Measurements from ENCODE around the gene RBM42.

RBM42 gene

GRCh38 chr19:35628264-35628564 lies 622 bp upstream of the RBM42 start:
- Histone ChIP-seq H3K27ac (ENCODE audit: poor library complexity, severe bottlenecking) (peak overlapping the region; percentile 52), H3K4me3 (ENCODE audit: severe bottlenecking) (peak overlapping the region; percentile 86), H3K4me1 (ENCODE audit: insufficient read depth, poor library complexity, severe bottlenecking) (peaks cover 2% of the 10 kb centered on the region), H3K9me3 (ENCODE audit: severe bottlenecking) (no peaks in the 10 kb centered on the region), H3K36me3 (ENCODE audit: low read depth) (peaks cover 36% of the 10 kb centered on the region), H3K27me3 (ENCODE audit: insufficient read depth, poor library complexity, severe bottlenecking) (no peaks in the 10 kb centered on the region)
- no peak for DNase-seq (ENCODE audit: low spot score)
- no peak for TF ChIP-seq CTCF (IDR thresholded peaks at IDR 0.05; ENCODE audit: poor library complexity, severe bottlenecking)
- ATAC-seq (ENCODE audit: low read depth): no peak

GRCh38 chr19:35629332-35629633 lies 447 bp downstream of the RBM42 start:
- ATAC-seq (ENCODE audit: low read depth): no peak
- no peak for TF ChIP-seq CTCF (IDR thresholded peaks at IDR 0.05; ENCODE audit: poor library complexity, severe bottlenecking)
- peak overlapping the region; percentile 52 for H3K27ac ChIP-seq (ENCODE audit: poor library complexity, severe bottlenecking)

GRCh38 chr19:35633727-35634440 lies 5.0 kb downstream of the RBM42 start:
- DNase-seq (ENCODE audit: low spot score): no peak
- TF ChIP-seq CTCF (IDR thresholded peaks at IDR 0.05; ENCODE audit: poor library complexity, severe bottlenecking): no peak
- no peaks in the 10 kb centered on the region for H3K9me3 ChIP-seq (ENCODE audit: severe bottlenecking)
- no peak overlapping the region for H3K4me3 ChIP-seq (ENCODE audit: severe bottlenecking)
- H3K36me3 ChIP-seq (ENCODE audit: low read depth): peaks cover 80% of the 10 kb centered on the region
- ATAC-seq (ENCODE audit: low read depth): no peak
- H3K27ac ChIP-seq (ENCODE audit: poor library complexity, severe bottlenecking): no peak overlapping the region
- no peaks in the 10 kb centered on the region for H3K27me3 ChIP-seq (ENCODE audit: insufficient read depth, poor library complexity, severe bottlenecking)
- H3K4me1 ChIP-seq (ENCODE audit: insufficient read depth, poor library complexity, severe bottlenecking): peaks cover 2% of the 10 kb centered on the region

More at GRCh38 chr19:35629332-35629633, 447 bp downstream of the RBM42 start:
- DNase-seq (ENCODE audit: low spot score): no peak
- Histone ChIP-seq H3K36me3 (ENCODE audit: low read depth) (peaks cover 47% of the 10 kb centered on the region), H3K4me3 (ENCODE audit: severe bottlenecking) (peak overlapping the region; percentile 86), H3K4me1 (ENCODE audit: insufficient read depth, poor library complexity, severe bottlenecking) (peaks cover 2% of the 10 kb centered on the region), H3K9me3 (ENCODE audit: severe bottlenecking) (no peaks in the 10 kb centered on the region), H3K27me3 (ENCODE audit: insufficient read depth, poor library complexity, severe bottlenecking) (no peaks in the 10 kb centered on the region)

GRCh38 chr19:35636651-35637050 lies 7.8 kb downstream of the RBM42 start:
- Histone ChIP-seq H3K27ac (ENCODE audit: poor library complexity, severe bottlenecking) (no peak overlapping the region), H3K9me3 (ENCODE audit: severe bottlenecking) (no peaks in the 10 kb centered on the region), H3K4me3 (ENCODE audit: severe bottlenecking) (no peak overlapping the region), H3K27me3 (ENCODE audit: insufficient read depth, poor library complexity, severe bottlenecking) (no peaks in the 10 kb centered on the region), H3K36me3 (ENCODE audit: low read depth) (peaks cover 58% of the 10 kb centered on the region), H3K4me1 (ENCODE audit: insufficient read depth, poor library complexity, severe bottlenecking) (no peaks in the 10 kb centered on the region)
- DNase-seq (ENCODE audit: low spot score): no peak
- ATAC-seq (ENCODE audit: low read depth): no peak
- TF ChIP-seq CTCF (IDR thresholded peaks at IDR 0.05; ENCODE audit: poor library complexity, severe bottlenecking): no peak

GRCh38 chr19:35637165-35637564 lies 8.3 kb downstream of the RBM42 start:
- no peak for TF ChIP-seq CTCF (IDR thresholded peaks at IDR 0.05; ENCODE audit: poor library complexity, severe bottlenecking)
- no peak overlapping the region for H3K27ac ChIP-seq (ENCODE audit: poor library complexity, severe bottlenecking)
- H3K9me3 ChIP-seq (ENCODE audit: severe bottlenecking): no peaks in the 10 kb centered on the region
- no peaks in the 10 kb centered on the region for H3K27me3 ChIP-seq (ENCODE audit: insufficient read depth, poor library complexity, severe bottlenecking)
- no peak overlapping the region for H3K4me3 ChIP-seq (ENCODE audit: severe bottlenecking)
- peaks cover 53% of the 10 kb centered on the region for H3K36me3 ChIP-seq (ENCODE audit: low read depth)
- DNase-seq (ENCODE audit: low spot score) (no peak), ATAC-seq (ENCODE audit: low read depth) (no peak)
- H3K4me1 ChIP-seq (ENCODE audit: insufficient read depth, poor library complexity, severe bottlenecking): no peaks in the 10 kb centered on the region

Measured in RWPE2 (cell line).